HG02938 (cell line): ENCODE measurements around the gene SIKE1.
"Not testable (repeated sequence)": the region's sequence is repeated elsewhere in the genome, so short reads cannot be mapped to it uniquely, and the experiment has no call there.

Experiments used
- ATAC-seq: cut with Tn5 transposase; IDR thresholded peaks from one replicate; pipeline ENCODE4 v1.9.1; 2021; ENCODE audit warnings: mild to moderate bottlenecking, moderate library complexity; ENCODE audit not compliant: unreplicated experiment

SIKE1 gene

GRCh38 chr1:114780344-114781226, at the start of gene SIKE1:
Gene SIKE1, minus strand, starts transcription at chr1:114780685. Its CDS starts 78 bp downstream, at chr1:114780607.
- peak; percentile 98 for ATAC-seq

- not testable (repeated sequence) for ATAC-seq
Measured at GRCh38 chr1:114830075-114830474, 49.6 kb upstream of the SIKE1 start.

- no peak for ATAC-seq
Measured at GRCh38 chr1:114828251-114828650, 47.8 kb upstream of the SIKE1 start.

GRCh38 chr1:114821978-114822377, 41.5 kb upstream of the SIKE1 start:
- ATAC-seq, result no peak

- ATAC-seq, result no peak
Measured at GRCh38 chr1:114820392-114820791, 39.9 kb upstream of the SIKE1 start.

- no peak for ATAC-seq
Measured at GRCh38 chr1:114819869-114820268, 39.4 kb upstream of the SIKE1 start.

GRCh38 chr1:114804449-114804848, 24.0 kb upstream of the SIKE1 start:
- not testable (repeated sequence) for ATAC-seq

GRCh38 chr1:114803001-114803400, 22.5 kb upstream of the SIKE1 start:
- peak; percentile 56 for ATAC-seq

GRCh38 chr1:114794038-114794437, 13.6 kb upstream of the SIKE1 start:
- ATAC-seq, result no peak

- not testable (repeated sequence) for ATAC-seq
Measured at GRCh38 chr1:114790581-114790980, 10.1 kb upstream of the SIKE1 start.

GRCh38 chr1:114786440-114786839, 6.0 kb upstream of the SIKE1 start:
- ATAC-seq, result not testable (repeated sequence)

- no peak for ATAC-seq
Measured at GRCh38 chr1:114782476-114782875, 2.0 kb upstream of the SIKE1 start.

- no peak for ATAC-seq
Measured at GRCh38 chr1:114779722-114780121, 763 bp downstream of the SIKE1 start.

- ATAC-seq, result not testable (repeated sequence)
Measured at GRCh38 chr1:114776726-114777125, 3.8 kb downstream of the SIKE1 start.

- ATAC-seq, result no peak
Measured at GRCh38 chr1:114771992-114772391, 8.5 kb downstream of the SIKE1 start.

GRCh38 chr1:114770989-114771388, 9.5 kb downstream of the SIKE1 start:
- ATAC-seq, result no peak

GRCh38 chr1:114764689-114765088, 15.8 kb downstream of the SIKE1 start:
- ATAC-seq, result no peak

GRCh38 chr1:114758256-114758832, 22.1 kb downstream of the SIKE1 start:
- ATAC-seq, result no peak

- peak; percentile 78 for ATAC-seq
Measured at GRCh38 chr1:114757455-114758255, 22.8 kb downstream of the SIKE1 start, which contains the start of gene CSDE1. Gene CSDE1, minus strand, starts transcription at chr1:114757984. Its CDS starts 18,094 bp downstream, at chr1:114739890.

- no peak for ATAC-seq
Measured at GRCh38 chr1:114756949-114757454, 23.5 kb downstream of the SIKE1 start.
